Measurements from ENCODE around the gene RPS23.

RPS23 gene

DNA sequence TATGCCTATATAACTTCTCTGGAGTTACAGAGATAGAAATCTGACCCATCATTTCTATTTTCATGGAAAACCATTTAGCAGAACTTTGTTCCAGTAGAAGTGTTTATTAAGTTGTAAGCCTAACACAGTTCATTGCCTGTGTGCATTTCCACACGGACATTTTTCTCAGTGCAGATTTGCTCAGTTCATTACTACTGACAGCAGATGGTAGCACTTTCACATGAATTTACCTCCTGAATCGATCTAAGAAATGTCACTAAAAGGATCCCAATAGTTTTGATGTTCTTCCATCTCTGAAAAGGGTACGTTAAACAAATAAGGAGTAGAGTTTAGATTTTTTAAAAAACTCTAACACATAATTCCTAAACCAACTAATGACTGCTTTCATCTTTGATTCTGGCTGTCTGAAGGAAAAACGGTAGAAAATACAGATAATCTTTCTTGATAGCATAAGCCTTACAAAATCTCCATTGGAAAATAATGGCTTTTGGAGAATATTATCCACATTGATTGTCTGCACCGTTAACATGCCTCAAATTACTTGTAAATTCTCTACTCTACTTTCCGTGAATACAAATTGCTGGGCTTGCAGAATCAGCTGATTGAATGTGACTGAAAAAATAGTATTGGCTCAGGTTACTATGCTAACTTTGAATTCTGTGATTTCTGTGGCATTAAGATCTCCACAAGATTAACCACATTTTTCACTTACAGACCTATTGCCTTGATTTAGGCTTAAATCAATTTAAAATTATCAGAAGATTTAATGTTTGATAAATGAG lies 33.1 kb downstream of the RPS23 start:
- peak; percentile 24 for DNase-seq (ENCODE audit: low spot score)

- DNase-seq (ENCODE audit: low spot score), result no peak
These were observed 34.0 kb downstream of the RPS23 start for GRCh38 chr5:82244151-82244550.

DNA sequence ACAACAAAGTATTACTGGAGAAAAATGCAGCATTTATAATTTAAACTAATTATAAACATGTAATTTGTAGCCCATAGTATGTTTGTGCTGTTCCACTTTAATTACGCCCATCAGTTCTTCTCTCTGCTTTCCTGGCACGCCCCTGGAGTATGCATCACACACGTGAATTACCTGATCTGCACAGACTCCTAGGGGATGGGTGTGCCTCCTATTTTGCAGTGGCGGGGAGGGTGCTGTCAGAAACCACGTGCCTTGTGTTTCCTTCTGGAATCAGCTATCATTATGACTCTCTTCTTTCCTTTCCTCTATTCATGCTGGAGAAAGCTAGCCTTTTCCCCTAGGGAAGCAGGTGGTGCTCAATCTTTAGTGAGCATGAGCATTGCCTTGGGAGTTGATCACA lies 43.3 kb downstream of the RPS23 start:
- DNase-seq (ENCODE audit: low spot score), result no peak

DNA sequence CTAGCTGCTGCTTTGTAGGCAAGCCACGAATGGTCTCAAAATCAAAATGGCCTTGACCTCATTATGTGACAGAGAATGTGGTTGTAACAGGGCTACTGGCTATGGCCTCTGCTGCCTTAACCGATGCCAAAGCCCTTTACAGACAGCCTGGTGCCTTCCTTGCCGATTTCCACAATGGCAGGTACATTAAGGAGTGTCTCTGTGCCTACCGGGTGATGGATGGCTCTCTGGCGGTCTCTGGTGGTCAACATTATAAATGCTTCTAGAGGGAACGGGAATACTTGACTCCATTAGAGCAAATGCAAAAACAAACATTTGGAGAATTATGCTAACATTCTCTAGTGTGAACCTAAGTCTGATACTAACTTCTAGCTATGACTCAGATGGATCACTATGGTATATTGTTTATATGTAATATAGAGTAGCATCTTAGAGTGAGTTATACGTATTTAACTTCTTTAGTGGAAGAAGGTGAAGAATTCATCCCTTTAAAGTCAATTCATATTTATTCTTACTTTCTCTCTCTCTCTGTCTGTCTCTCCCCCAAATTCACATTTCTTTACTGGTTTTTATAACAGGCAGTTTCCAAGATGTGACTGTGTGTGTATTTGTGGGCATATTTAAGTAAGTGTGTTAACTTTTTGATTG lies 52.5 kb downstream of the RPS23 start:
- peak; percentile 81 for DNase-seq (ENCODE audit: low spot score)
